ENCODE results near the gene EPHX1.
"Not testable (repeated sequence)": the region's sequence is repeated elsewhere in the genome, so short reads cannot be mapped to it uniquely, and the experiment has no call there.

Gene EPHX1

DNA sequence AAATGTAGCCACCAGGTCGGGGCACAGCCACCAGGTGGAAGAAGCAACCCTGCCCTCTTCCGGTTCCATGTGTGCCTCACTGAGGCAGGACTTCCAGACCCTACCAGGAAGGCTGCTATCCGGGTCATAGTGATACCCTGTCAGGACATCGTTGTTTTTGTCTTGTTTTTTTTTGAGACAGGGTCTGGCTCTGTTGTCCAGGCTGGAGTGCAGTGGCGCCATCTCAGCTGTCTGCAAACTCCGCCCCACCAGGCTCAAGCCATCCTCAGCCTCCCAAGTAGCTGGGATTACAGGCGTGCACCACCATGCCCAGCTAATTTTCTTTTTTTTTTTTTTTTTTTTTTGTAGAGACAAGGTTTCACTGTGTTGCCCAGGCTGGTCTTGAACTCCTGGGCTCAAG lies 5.2 kb downstream of the EPHX1 start:
- not testable (repeated sequence) for H3K36me3 ChIP-seq (ENCODE audit: insufficient read depth, low read length); H3K4me3 ChIP-seq (ENCODE audit: low read length); H3K27me3 ChIP-seq (ENCODE audit: insufficient read depth, low read length); H3K9me3 ChIP-seq (ENCODE audit: low read length); H2AFZ ChIP-seq (ENCODE audit: low read depth, low read length)
- peaks cover 17% of the 10 kb centered on the region for H3K4me1 ChIP-seq (ENCODE audit: insufficient read depth, low read length)

DNA sequence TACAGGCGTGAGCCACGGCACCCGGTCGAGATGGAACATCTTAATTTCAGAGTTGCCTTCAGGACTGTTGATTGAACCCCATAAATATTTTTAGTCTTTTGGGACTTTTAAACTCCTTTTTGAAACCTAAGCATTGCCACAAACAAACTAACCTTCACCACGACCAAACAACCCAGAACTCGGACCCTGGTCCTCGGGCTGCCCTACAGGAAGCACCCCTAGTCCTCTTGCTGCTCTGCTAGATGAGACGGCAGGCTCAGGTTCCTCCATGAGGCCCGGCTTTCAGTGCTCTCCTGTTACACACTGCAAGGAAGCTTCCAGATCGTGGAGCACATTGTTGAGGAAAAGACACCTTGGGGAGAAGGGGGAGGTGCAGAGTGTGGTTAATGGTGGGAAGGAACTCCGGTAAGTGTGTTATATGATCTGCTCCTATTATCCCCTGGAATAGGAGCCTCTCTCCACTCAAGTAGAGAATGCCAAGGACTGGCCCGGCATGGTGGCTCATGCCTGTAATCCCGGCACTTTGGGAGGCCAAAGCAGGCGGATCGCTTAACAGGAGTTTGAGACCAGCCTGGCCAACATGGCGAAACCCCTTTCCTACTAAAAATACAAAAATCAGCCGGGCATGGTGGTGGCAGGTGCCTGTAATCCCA lies 5.7 kb downstream of the EPHX1 start:
- H2AFZ ChIP-seq (ENCODE audit: low read depth, low read length): no peak overlapping the region
- no peaks in the 10 kb centered on the region for H3K36me3 ChIP-seq (ENCODE audit: insufficient read depth, low read length)
- H3K4me1 ChIP-seq (ENCODE audit: insufficient read depth, low read length): peaks cover 16% of the 10 kb centered on the region
- no peak overlapping the region for H3K4me3 ChIP-seq (ENCODE audit: low read length)
- H3K9me3 ChIP-seq (ENCODE audit: low read length): no peaks in the 10 kb centered on the region
- no peaks in the 10 kb centered on the region for H3K27me3 ChIP-seq (ENCODE audit: insufficient read depth, low read length)

DNA sequence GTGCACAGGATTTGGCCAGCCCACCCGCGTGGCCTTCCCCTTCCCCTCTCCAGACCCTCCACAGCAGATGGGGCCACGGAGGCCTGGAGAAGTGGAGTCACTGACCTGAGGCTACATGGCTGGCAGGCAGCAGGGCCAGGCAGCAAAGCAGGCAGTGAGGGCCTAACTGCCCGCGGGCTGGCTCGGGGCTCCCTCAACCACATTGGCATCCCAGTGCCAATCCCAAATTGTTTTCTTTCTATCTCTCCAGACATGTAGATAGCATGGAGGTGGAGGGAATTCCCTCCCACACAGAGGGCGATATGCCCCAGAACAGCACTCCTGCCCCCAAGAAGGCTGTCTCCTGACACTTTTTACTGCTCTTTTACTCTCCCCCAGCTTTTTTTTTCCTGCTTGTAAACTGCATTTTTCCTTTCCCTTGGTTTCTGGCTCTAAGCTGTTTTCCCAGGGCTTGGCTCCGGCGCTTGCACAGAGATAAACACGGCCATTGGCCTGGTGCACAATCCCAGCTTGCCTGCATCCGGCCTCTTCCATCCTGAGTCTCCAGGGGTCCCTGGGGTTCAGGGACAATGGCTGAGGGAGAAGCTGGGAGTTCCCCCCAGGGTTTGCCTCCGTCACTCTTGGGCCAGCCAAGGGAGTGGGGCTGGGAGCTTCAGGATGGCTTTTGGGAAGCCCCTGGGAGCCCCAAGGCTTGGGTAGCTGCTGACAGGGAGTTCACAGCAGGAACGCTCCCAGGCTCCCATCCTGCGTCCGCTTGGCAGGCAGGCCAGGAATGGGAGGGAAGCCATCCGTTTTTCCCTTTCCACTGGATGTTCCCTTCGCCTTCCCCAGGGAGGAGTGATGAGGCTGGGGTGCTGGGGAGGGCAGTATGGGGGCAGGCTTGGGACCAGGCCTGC lies 7.0 kb downstream of the EPHX1 start:
- H3K36me3 ChIP-seq (ENCODE audit: insufficient read depth, low read length): no peaks in the 10 kb centered on the region
- H3K4me1 ChIP-seq (ENCODE audit: insufficient read depth, low read length): peaks cover 8% of the 10 kb centered on the region
- H3K9me3 ChIP-seq (ENCODE audit: low read length): no peaks in the 10 kb centered on the region
- no peak overlapping the region for H3K4me3 ChIP-seq (ENCODE audit: low read length)
- no peaks in the 10 kb centered on the region for H3K27me3 ChIP-seq (ENCODE audit: insufficient read depth, low read length)
- no peak overlapping the region for H2AFZ ChIP-seq (ENCODE audit: low read depth, low read length)

DNA sequence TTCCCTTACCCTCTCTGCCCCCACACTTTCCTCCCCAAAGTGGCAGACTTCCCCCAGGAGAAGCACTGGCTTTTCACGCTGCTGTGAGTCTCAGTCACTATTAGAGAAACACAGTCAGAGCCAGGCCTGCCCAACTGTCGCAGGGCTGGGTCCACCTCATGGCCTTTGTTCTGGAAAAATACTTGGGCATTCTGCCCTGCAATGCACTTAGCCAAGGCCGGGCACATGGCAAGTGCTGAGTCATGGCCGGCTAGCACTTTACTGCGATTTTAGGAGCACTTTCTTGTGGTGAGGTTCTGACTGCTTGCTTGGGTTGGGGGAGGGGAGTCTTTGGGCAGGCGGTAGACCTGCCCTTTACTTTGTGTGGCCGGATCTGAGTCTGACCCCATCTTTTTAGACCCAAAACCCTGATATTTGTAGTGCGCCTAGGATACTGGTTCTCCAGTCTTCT lies 7.7 kb downstream of the EPHX1 start:
- no peaks in the 10 kb centered on the region for H3K36me3 ChIP-seq (ENCODE audit: insufficient read depth, low read length)
- H3K9me3 ChIP-seq (ENCODE audit: low read length): no peaks in the 10 kb centered on the region
- peaks cover 8% of the 10 kb centered on the region for H3K4me1 ChIP-seq (ENCODE audit: insufficient read depth, low read length)
- H3K4me3 ChIP-seq (ENCODE audit: low read length): no peak overlapping the region
- no peaks in the 10 kb centered on the region for H3K27me3 ChIP-seq (ENCODE audit: insufficient read depth, low read length)
- no peak overlapping the region for H2AFZ ChIP-seq (ENCODE audit: low read depth, low read length)

DNA sequence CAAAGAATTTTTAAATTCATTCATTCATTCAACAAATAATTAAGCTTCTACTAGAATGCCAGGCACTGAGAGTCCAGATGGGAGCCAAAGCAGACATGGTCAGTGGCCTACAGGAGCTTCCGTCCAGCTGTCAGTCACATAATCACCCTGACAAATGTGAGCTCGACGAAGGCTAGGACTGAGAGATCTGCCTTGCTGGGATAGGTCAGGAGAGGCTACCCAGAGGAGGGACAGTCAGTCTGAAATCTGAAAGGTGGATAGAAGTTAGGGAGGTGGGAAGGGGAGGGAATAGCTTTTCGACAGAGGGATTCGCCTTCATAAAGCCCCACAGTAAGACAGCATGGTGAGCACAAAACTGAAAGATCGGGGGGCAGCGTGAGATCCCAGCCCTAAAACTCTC lies 8.3 kb downstream of the EPHX1 start:
- no peak overlapping the region for H3K4me3 ChIP-seq (ENCODE audit: low read length)
- H2AFZ ChIP-seq (ENCODE audit: low read depth, low read length): no peak overlapping the region
- no peaks in the 10 kb centered on the region for H3K36me3 ChIP-seq (ENCODE audit: insufficient read depth, low read length)
- H3K27me3 ChIP-seq (ENCODE audit: insufficient read depth, low read length): no peaks in the 10 kb centered on the region
- H3K9me3 ChIP-seq (ENCODE audit: low read length): no peaks in the 10 kb centered on the region
- peaks cover 6% of the 10 kb centered on the region for H3K4me1 ChIP-seq (ENCODE audit: insufficient read depth, low read length)

DNA sequence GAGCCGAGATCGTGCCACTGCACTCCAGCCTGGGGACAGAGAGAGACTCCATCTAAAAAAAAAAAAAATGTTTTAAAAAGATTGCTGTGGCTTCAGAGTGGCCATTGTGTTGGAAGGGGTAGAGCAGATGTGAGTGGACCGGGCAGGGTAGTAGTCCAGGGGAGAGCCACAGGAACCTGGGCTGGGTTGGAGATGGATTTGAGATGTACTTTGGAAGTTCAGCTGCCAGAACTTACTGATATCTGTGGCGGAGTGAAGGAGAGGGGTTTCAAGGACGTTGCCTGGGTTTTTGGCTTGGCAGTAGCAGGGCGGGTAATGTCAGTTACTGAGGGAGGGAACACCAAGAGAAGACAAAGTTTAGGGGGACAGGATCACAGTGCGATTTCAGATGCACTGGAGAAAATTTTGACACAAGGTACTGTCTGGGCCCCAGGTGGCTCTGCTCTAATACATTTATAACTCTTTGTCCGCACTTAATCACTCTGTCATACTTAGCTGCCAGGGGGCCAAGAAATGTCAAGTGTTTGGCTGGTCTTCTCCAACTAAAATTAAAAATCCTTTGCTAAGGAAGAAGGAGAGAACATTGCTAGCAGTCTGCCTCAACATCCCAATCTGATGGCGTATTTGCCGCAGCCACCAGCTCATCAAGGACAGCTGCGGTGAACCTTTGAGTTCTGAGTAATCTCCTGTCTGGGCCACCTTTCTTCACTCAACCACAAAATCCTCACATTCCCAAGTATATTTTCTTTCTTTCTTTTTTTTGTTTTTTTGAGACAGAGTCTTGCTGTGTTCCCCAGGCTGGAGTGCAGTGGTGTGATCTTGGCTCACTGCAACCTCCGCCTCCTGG lies 9.6 kb downstream of the EPHX1 start:
- Histone ChIP-seq H3K27me3 (ENCODE audit: insufficient read depth, low read length) (no peaks in the 10 kb centered on the region), H3K4me1 (ENCODE audit: insufficient read depth, low read length) (no peaks in the 10 kb centered on the region), H3K36me3 (ENCODE audit: insufficient read depth, low read length) (no peaks in the 10 kb centered on the region), H3K4me3 (ENCODE audit: low read length) (no peak overlapping the region), H3K9me3 (ENCODE audit: low read length) (no peaks in the 10 kb centered on the region), H2AFZ (ENCODE audit: low read depth, low read length) (no peak overlapping the region)

DNA sequence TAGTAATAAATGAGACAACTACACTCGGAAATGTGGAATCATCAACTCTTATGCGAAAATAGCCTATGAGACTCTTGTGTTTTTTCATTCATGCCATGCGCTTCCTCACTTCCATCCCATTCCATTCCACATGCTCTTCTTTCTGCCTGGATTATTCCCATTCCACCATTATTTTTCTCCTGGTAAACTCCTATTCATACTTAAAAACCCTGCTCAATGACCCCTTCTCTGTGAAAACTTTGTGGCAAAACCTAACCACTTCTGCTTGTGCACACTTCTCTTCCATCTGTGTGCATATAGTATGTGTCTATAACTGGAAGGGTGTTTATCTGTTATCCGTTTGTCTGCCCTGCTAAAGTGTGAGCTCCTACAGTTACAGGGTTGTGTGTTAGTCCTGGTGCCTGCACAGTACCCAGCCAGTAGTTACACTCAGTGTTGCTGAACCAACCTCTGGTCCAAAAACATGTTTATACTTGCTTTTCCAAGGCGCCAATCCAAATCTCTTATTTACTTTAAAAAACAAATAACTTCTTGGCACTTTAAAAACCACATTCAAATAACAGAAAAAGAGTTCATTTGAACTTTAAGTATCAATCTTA lies 10.7 kb downstream of the EPHX1 start:
- no peak overlapping the region for H2AFZ ChIP-seq (ENCODE audit: low read depth, low read length)
- no peak overlapping the region for H3K4me3 ChIP-seq (ENCODE audit: low read length)
- no peaks in the 10 kb centered on the region for H3K27me3 ChIP-seq (ENCODE audit: insufficient read depth, low read length)
- no peaks in the 10 kb centered on the region for H3K36me3 ChIP-seq (ENCODE audit: insufficient read depth, low read length)
- H3K4me1 ChIP-seq (ENCODE audit: insufficient read depth, low read length): no peaks in the 10 kb centered on the region
- no peaks in the 10 kb centered on the region for H3K9me3 ChIP-seq (ENCODE audit: low read length)

DNA sequence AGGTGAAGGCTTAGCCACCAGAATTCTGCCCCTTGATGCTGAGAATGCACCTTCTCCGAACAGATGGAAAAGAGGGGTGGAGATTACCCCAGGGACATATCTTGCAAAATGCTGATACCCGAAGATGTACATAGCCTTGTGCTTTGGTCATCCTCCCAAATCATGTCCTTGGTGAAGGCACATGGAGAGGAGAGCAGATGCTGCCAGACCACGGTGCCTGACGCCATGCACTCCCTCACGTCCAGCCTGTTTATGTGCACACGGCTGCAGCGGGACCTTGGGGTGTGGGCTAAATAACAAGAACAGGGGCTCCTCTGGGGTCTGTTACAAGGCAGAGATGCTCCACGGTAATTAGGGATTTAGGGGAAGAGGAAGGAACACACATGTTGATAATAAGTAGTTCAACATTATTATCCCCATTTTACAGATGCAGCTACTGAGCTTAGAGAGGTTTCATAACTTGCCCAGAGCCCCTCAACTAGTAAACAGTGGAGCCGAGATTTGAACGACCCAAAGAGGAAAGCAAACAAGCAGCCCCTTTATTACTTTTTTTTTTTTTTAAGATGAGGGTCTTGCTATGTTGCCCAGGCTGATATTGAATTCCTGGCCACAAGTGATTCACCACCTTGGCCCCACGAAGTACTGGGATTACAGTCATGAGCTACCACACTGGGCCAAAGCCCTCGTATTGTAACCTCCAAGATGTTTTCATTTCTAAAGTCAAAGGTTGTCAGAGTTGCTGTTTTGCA lies 12.9 kb downstream of the EPHX1 start:
- H3K4me1 ChIP-seq (ENCODE audit: insufficient read depth, low read length): no peaks in the 10 kb centered on the region
- no peaks in the 10 kb centered on the region for H3K9me3 ChIP-seq (ENCODE audit: low read length)
- H3K4me3 ChIP-seq (ENCODE audit: low read length): no peak overlapping the region
- H3K27me3 ChIP-seq (ENCODE audit: insufficient read depth, low read length): no peaks in the 10 kb centered on the region
- H2AFZ ChIP-seq (ENCODE audit: low read depth, low read length): no peak overlapping the region
- no peaks in the 10 kb centered on the region for H3K36me3 ChIP-seq (ENCODE audit: insufficient read depth, low read length)

DNA sequence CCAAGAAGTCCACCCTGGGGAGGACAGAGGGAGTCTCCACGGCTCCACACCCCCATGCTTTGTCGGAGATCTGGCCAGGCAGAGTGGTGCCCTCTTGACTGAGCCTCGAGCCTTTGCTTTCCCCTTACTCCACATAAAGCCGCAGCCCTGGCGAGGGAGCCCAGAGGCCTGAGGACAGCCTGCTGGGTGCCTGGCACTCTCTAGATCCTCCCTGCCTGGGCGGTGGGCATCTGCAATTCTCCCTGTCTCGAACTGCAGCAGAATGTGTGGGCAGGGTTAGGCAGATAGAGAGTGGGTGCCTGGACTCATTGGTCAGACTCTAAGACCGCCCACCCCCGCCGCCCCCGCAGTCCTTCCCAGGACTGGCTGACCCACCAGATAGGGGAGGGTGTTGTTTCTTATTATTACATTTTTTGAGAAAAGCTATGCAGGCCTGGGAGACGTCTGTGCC lies 13.9 kb downstream of the EPHX1 start:
- H3K4me3 ChIP-seq (ENCODE audit: low read length): no peak overlapping the region
- H2AFZ ChIP-seq (ENCODE audit: low read depth, low read length): no peak overlapping the region
- no peaks in the 10 kb centered on the region for H3K27me3 ChIP-seq (ENCODE audit: insufficient read depth, low read length)
- H3K36me3 ChIP-seq (ENCODE audit: insufficient read depth, low read length): no peaks in the 10 kb centered on the region
- no peaks in the 10 kb centered on the region for H3K4me1 ChIP-seq (ENCODE audit: insufficient read depth, low read length)
- H3K9me3 ChIP-seq (ENCODE audit: low read length): no peaks in the 10 kb centered on the region

DNA sequence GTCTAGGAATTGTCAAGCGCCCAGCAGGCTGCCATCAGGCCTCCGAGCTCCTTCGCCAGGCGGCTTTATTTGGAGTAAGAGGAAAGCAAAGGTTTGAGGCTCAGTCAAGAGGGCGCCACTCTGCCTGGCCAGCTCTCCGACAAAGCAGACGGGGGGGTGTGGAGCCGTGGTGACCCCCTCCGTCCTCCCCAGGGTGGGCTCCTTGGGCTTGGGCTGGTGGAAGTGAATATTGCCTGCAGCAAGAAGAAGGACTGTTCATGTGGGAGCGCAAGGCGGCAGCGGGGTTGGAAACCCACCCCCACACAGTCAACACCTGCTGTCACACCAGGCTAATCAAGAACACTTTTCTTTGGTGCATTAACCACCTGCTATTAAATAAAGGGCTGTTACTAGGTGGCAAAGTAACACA lies 14.6 kb downstream of the EPHX1 start:
- no peak overlapping the region for H3K4me3 ChIP-seq (ENCODE audit: low read length)
- H2AFZ ChIP-seq (ENCODE audit: low read depth, low read length): no peak overlapping the region
- no peaks in the 10 kb centered on the region for H3K4me1 ChIP-seq (ENCODE audit: insufficient read depth, low read length)

DNA sequence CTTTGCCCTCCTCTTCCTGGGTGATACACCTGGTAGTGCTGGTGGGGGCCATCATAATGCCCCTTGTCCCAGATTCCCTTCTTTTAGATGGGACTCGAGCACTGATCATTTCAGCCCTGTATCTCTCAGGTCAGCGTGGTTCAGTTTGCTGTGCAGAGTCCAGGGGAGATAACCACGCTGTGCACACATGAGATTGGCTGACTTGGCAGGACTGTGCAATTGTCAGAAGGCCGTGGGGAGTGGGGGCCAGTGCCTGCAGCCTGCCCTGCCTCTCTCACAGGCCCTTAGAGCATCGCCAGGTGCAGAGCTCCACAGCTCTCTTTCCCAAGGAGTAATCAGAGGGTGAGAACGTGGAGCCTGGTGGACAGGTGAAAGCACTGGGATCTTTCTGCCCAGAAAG lies 15.2 kb downstream of the EPHX1 start:
- no peaks in the 10 kb centered on the region for H3K4me1 ChIP-seq (ENCODE audit: insufficient read depth, low read length)
- no peak overlapping the region for H2AFZ ChIP-seq (ENCODE audit: low read depth, low read length)
- H3K4me3 ChIP-seq (ENCODE audit: low read length): no peak overlapping the region
- H3K27me3 ChIP-seq (ENCODE audit: insufficient read depth, low read length): no peaks in the 10 kb centered on the region
- no peaks in the 10 kb centered on the region for H3K36me3 ChIP-seq (ENCODE audit: insufficient read depth, low read length)
- H3K9me3 ChIP-seq (ENCODE audit: low read length): no peaks in the 10 kb centered on the region

More for the DNA sequence above, 14.6 kb downstream of the EPHX1 start:
- Histone ChIP-seq H3K9me3 (ENCODE audit: low read length) (no peaks in the 10 kb centered on the region), H3K36me3 (ENCODE audit: insufficient read depth, low read length) (no peaks in the 10 kb centered on the region), H3K27me3 (ENCODE audit: insufficient read depth, low read length) (no peaks in the 10 kb centered on the region)

DNA sequence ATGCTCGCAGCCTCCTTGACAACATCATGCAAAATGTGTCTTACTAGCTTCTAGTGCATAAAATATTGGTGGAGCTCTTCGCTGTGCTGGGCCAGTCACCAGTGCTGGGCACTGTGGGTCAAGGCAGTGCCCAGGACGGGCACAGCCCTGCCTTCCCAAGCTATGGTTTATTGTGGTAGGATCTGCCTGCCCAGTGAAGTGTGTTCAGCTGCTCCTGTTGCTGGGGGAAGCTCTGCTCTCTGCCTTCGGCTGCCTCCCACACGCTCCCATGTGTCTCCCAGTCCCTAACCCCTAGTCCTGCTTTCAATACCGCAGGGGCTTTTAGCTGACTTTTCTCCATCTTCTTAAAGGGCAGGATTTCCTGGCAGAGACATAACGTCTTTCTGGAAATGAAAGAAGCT lies 15.7 kb downstream of the EPHX1 start:
- Histone ChIP-seq H3K4me1 (ENCODE audit: insufficient read depth, low read length) (no peaks in the 10 kb centered on the region), H3K9me3 (ENCODE audit: low read length) (no peaks in the 10 kb centered on the region), H3K4me3 (ENCODE audit: low read length) (no peak overlapping the region), H2AFZ (ENCODE audit: low read depth, low read length) (no peak overlapping the region), H3K27me3 (ENCODE audit: insufficient read depth, low read length) (no peaks in the 10 kb centered on the region), H3K36me3 (ENCODE audit: insufficient read depth, low read length) (no peaks in the 10 kb centered on the region)

Data from neuron (in vitro differentiated cells).